Keratinocyte (primary cell): Measurements from ENCODE around the gene PNPLA8. TPM values are rescaled to one million over a fixed set of nuclear protein-coding genes. Genes with fewer than 3 reads are reported as not detected.

ENCODE experiments used
- DNase-seq: peaks from one replicate; pipeline ENCODE4 v3.0.0-alpha.2; 2011; ENCODE audit warnings: low read depth, missing footprints, low spot score
- FAIRE-seq: peaks from 2 replicates; lab custom pipeline; 2011; peaks lifted over from hg19 to GRCh38; lab: Jason Lieb, UNC
- H2AFZ ChIP-seq: 2 replicates; pipeline ENCODE4 v1.6.0; 2012; ENCODE audit warnings: low read length, control low read depth, inconsistent platforms; ENCODE audit not compliant: control insufficient read depth
- H3K27ac ChIP-seq: 2 replicates; pipeline ENCODE4 v1.5.1; 2011; ENCODE audit warnings: low read length; ENCODE audit not compliant: control insufficient read depth, insufficient read depth
- H3K27me3 ChIP-seq: 3 replicates; pipeline ENCODE4 v1.6.0; 2011; ENCODE audit warnings: low read length; ENCODE audit not compliant: control insufficient read depth, insufficient read depth; ENCODE audit errors: extremely low read depth
- H3K36me3 ChIP-seq, 2 experiments: 2 replicates in 1 of 2; 3 replicates in 1 of 2; pipeline ENCODE4 v1.5.1; 2011; ENCODE audit warnings: low read length in 2 of 2, mild to moderate bottlenecking in 1 of 2; ENCODE audit not compliant: control insufficient read depth in 2 of 2, insufficient read depth in 2 of 2; ENCODE audit errors: extremely low read depth in 1 of 2
- H3K4me1 ChIP-seq: 3 replicates; pipeline ENCODE4 v1.5.1; 2011; ENCODE audit warnings: low read length; ENCODE audit not compliant: control insufficient read depth, insufficient read depth; ENCODE audit errors: extremely low read depth
- H3K4me2 ChIP-seq: 3 replicates; pipeline ENCODE4 v1.6.0; 2011; ENCODE audit warnings: low read depth, low read length; ENCODE audit not compliant: control insufficient read depth, insufficient read depth; ENCODE audit errors: extremely low read depth
- H3K4me3 ChIP-seq, 3 experiments: fragments of 200-600 bp in 1 of 3; sonication (generic) in 1 of 3; 2 replicates in 2 of 3; 3 replicates in 1 of 3; pipeline ENCODE4 v1.5.1; 2011 to 2016; ENCODE audit warnings: low read length in 3 of 3, mild to moderate bottlenecking in 3 of 3, control low read depth in 2 of 3, inconsistent platforms in 1 of 3, low read depth in 1 of 3, mixed read lengths in 1 of 3, mixed run types in 1 of 3, moderate library complexity in 1 of 3; ENCODE audit not compliant: control insufficient read depth in 2 of 3, insufficient read depth in 2 of 3; ENCODE audit errors: extremely low read depth in 1 of 3
- H3K79me2 ChIP-seq: 2 replicates; pipeline ENCODE4 v1.6.0; 2012; ENCODE audit warnings: low read length; ENCODE audit not compliant: control insufficient read depth, insufficient read depth
- H3K9ac ChIP-seq: 3 replicates; pipeline ENCODE4 v1.6.0; 2011; ENCODE audit warnings: low read length; ENCODE audit not compliant: control insufficient read depth, insufficient read depth; ENCODE audit errors: extremely low read depth
- H3K9me1 ChIP-seq: 3 replicates; pipeline ENCODE4 v1.6.0; 2011; ENCODE audit warnings: low read length; ENCODE audit not compliant: control insufficient read depth, insufficient read depth; ENCODE audit errors: extremely low read depth
- H3K9me3 ChIP-seq: 2 replicates; pipeline ENCODE4 v1.5.1; 2012; ENCODE audit warnings: low read depth, low read length; ENCODE audit not compliant: control insufficient read depth
- H4K20me1 ChIP-seq: 3 replicates; pipeline ENCODE4 v1.6.0; 2011; ENCODE audit warnings: low read length; ENCODE audit not compliant: control insufficient read depth, insufficient read depth; ENCODE audit errors: extremely low read depth
- CTCF ChIP-seq, 3 experiments: IDR thresholded peaks in 1 of 3; conservative IDR thresholded peaks in 1 of 3; optimal IDR thresholded peaks in 1 of 3; 2 replicates in 2 of 3; 3 replicates in 1 of 3; pipeline versions ENCODE3 to v1.5.1; 2011; ENCODE audit warnings: low read length in 3 of 3, mild to moderate bottlenecking in 3 of 3, moderate library complexity in 2 of 3, control low read depth in 1 of 3, inconsistent platforms in 1 of 3; ENCODE audit not compliant: insufficient read depth in 2 of 3; ENCODE audit errors: extremely low read depth in 1 of 3
- EZH2 ChIP-seq: IDR thresholded peaks from one replicate; pipeline ENCODE4 v1.6.1; 2012; ENCODE audit warnings: inconsistent platforms, mild to moderate bottlenecking, low read length, moderate library complexity
- dilution Hi-C: fragments of 300-500 bp; cut with MboI; formaldehyde crosslinking; loops from one replicate; pipeline ENCODE4 v1.7.0; 2020; ENCODE audit warnings: low sequenced_read_pairs; ENCODE audit not compliant: extremely low pct_ligation_motif_present
- polyA plus RNA-seq, 5 experiments: library from polyadenylated mRNA; depleted of rRNA in 3 of 5; stranded (reverse) in 3 of 5; stranded (forward) in 1 of 5; unstranded in 1 of 5; fragments of >200 nt; gene quantifications; 1 replicate in 1 of 5; 2 replicates in 3 of 5; 3 replicates in 1 of 5; pipeline versions ENCODE4 v1.2.1 to v1.2.3, GENCODE V29; 2011 to 2012; ENCODE audit warnings: missing spikeins in 2 of 5, low read depth in 1 of 5, low replicate concordance in 1 of 5

PNPLA8 gene
- polyA plus RNA-seq, 1 donor (not counting 4 experiments of a cell fraction or from before 2014, with no cell fraction given): 23.1 TPM

GRCh38 chr7:108529341-108529740, 3.4 kb upstream of the PNPLA8 start:
- Histone ChIP-seq H3K9me3 (no peaks in the 10 kb centered on the region), H3K27ac (no peak overlapping the region), H3K4me3 (no peak overlapping the region), H2AFZ (peak overlapping the region; percentile 10), H3K79me2 (peaks cover 5% of the 10 kb centered on the region), H3K4me1 (peaks cover 15% of the 10 kb centered on the region), H3K27me3 (no peaks in the 10 kb centered on the region), H3K4me2 (no peak overlapping the region), H4K20me1 (no peaks in the 10 kb centered on the region), H3K9me1 (no peaks in the 10 kb centered on the region), H3K36me3 (no peaks in the 10 kb centered on the region), H3K9ac (no peak overlapping the region)
- DNase-seq: no peak
- TF ChIP-seq EZH2: no peak
- TF ChIP-seq CTCF (optimal IDR thresholded peaks at IDR 0.05 in 1 of 3, IDR thresholded peaks at IDR 0.05 in 1 of 3, conservative IDR thresholded peaks at IDR 0.05 in 1 of 3; ENCODE audit: extremely low read depth in 1 of 3, insufficient read depth in 2 of 3, low read length in 3 of 3): no peak
- FAIRE-seq: no peak
- dilution Hi-C loops: no loop called here

- Histone ChIP-seq H3K9me1 (no peaks in the 10 kb centered on the region), H3K4me1 (peaks cover 16% of the 10 kb centered on the region), H3K4me3 (peak overlapping the region in 1 of 3 experiments; percentile 10), H3K36me3 (no peaks in the 10 kb centered on the region), H3K4me2 (peak overlapping the region; percentile 68), H3K9me3 (no peaks in the 10 kb centered on the region), H3K27ac (peak overlapping the region; percentile 50), H2AFZ (peak overlapping the region; percentile 43), H4K20me1 (no peaks in the 10 kb centered on the region), H3K79me2 (peaks cover 16% of the 10 kb centered on the region), H3K9ac (no peak overlapping the region), H3K27me3 (no peaks in the 10 kb centered on the region)
- no peak for TF ChIP-seq EZH2
- DNase-seq (no peak), FAIRE-seq (no peak)
- dilution Hi-C loops: no loop called here
Observed at GRCh38 chr7:108528183-108528712, 2.3 kb upstream of the PNPLA8 start.

- dilution Hi-C loops: no loop called here
Observed at GRCh38 chr7:108526768-108527017, 758 bp upstream of the PNPLA8 start.

More at GRCh38 chr7:108526768-108527017, 758 bp upstream of the PNPLA8 start:
- Histone ChIP-seq H3K9me3 (no peaks in the 10 kb centered on the region), H2AFZ (peak overlapping the region; percentile 88), H3K36me3 (no peaks in the 10 kb centered on the region), H3K27me3 (no peaks in the 10 kb centered on the region), H3K4me2 (peak overlapping the region; percentile 78), H3K4me1 (peaks cover 16% of the 10 kb centered on the region), H3K9me1 (no peaks in the 10 kb centered on the region), H3K9ac (peak overlapping the region; percentile 92), H3K27ac (peak overlapping the region; percentile 97), H3K79me2 (peaks cover 30% of the 10 kb centered on the region), H3K4me3 (peak overlapping the region; percentile 86 to 97 (median 87)), H4K20me1 (no peaks in the 10 kb centered on the region)
- DNase-seq: no peak
- no peak for TF ChIP-seq EZH2
- TF ChIP-seq CTCF (optimal IDR thresholded peaks at IDR 0.05 in 1 of 3, IDR thresholded peaks at IDR 0.05 in 1 of 3, conservative IDR thresholded peaks at IDR 0.05 in 1 of 3; ENCODE audit: extremely low read depth in 1 of 3, insufficient read depth in 2 of 3, low read length in 3 of 3): no peak
- no peak for FAIRE-seq
